Testis (tissue), 2 donors: Measurements from ENCODE around the gene IQUB.

Source experiments
- CTCF ChIP-seq, 3 experiments: fragments of 450-650 bp in 2 of 3; fragments of 200-600 bp in 1 of 3; sonication (generic) in 1 of 3; IDR thresholded peaks; one replicate each; pipeline ENCODE4 v1.5.1; 2016 to 2019; ENCODE audit warnings: antibody characterized with exemption in 3 of 3, mild to moderate bottlenecking in 2 of 3, moderate library complexity in 1 of 3
- POLR2A ChIP-seq: fragments of 450-650 bp; IDR thresholded peaks from one replicate; pipeline ENCODE4 v1.6.1; 2017; ENCODE audit warnings: antibody characterized with exemption, mild to moderate bottlenecking, moderate library complexity

- no peak for TF ChIP-seq CTCF (IDR thresholded peaks at IDR 0.05)
- no peak for TF ChIP-seq POLR2A
Measured at GRCh38 chr7:123533553-123533917, 860 bp downstream of the IQUB start.
